IPS-15b (cell line): ENCODE data around the gene CIAO2B.

ENCODE experiments used
- H3K27me3 ChIP-seq: one replicate; pipeline ENCODE4 v1.6.1; 2013; ENCODE audit warnings: low read length; ENCODE audit not compliant: control insufficient read depth, insufficient read depth
- H3K36me3 ChIP-seq: one replicate; pipeline ENCODE4 v1.6.1; 2013; ENCODE audit warnings: low read length; ENCODE audit not compliant: control insufficient read depth, insufficient read depth
- H3K4me1 ChIP-seq: one replicate; pipeline ENCODE4 v1.6.1; 2013; ENCODE audit warnings: mild to moderate bottlenecking, low read length; ENCODE audit not compliant: control insufficient read depth, insufficient read depth
- H3K4me3 ChIP-seq: one replicate; pipeline ENCODE4 v1.5.1; 2013; ENCODE audit warnings: low read depth, low read length
- H3K9ac ChIP-seq: one replicate; pipeline ENCODE4 v1.6.1; 2013; ENCODE audit warnings: low read depth, mild to moderate bottlenecking, low read length
- H3K9me3 ChIP-seq: one replicate; pipeline ENCODE4 v1.6.1; 2013; ENCODE audit warnings: mild to moderate bottlenecking, low read length; ENCODE audit not compliant: control insufficient read depth, insufficient read depth

CIAO2B gene

DNA sequence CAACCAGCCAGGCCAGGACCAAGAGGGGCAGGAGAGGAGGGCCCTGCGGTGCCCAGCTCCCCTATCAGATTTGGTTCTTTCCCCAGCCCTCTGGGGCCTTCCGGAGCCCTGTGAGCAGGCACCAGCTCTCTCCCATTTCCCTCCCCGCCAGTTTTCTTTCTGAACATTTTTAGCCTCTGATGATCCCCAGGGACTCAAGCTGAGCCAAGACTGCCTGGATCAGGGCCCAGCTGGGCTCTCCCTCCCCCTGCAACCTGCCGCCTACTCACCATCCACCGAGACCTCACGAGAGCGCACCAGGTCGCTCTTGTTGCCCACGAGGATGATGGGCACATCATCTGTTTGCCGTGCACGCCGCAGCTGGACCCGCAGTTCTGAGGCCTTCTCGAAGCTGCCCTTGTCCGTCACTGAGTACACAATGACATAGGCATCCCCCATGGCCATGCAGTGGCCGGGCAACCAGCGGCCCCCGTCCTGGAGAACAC, 10.9 kb downstream of the CIAO2B start:
- Histone ChIP-seq H3K4me1 (peaks cover 4% of the 10 kb centered on the region), H3K27me3 (peaks cover 42% of the 10 kb centered on the region), H3K9me3 (no peaks in the 10 kb centered on the region), H3K4me3 (no peak overlapping the region), H3K36me3 (no peaks in the 10 kb centered on the region), H3K9ac (no peak overlapping the region)

DNA sequence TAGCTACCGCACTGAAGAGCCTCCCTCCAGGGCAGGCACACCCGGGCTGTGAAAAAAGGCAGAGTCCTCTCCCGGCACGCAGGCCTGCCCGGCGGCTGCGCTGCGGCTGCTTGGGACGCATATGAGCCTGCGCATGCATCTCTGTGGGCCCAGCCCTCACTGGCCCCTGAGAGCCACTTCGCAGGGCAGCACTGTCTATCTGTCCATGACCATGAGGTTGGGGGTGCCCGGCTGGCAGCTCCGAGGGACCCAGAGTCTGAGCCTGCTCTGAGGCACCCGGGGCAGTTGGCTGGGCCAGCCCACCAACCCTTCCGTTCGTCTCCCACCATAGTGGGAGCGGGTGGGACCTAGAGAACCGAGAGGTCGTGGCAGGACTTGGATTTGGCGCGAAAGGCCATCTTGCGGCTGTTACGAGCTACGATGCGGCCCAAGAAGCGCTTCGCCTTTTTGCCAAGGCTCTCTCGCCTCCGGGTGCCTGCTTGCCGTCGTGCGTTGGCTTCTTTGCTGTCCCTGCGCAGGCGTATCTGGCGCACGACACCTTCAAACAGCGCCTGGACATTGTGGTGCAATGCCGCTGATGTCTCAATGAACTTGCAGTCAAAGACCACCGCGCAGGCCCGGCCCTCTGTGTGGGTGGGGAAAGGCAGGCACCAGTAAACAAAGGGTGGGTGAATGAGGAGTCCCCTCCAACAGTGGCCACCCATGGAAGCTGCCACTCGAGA, 12.3 kb downstream of the CIAO2B start:
- Histone ChIP-seq H3K4me1 (peaks cover 3% of the 10 kb centered on the region), H3K4me3 (no peak overlapping the region), H3K36me3 (no peaks in the 10 kb centered on the region), H3K9ac (no peak overlapping the region), H3K9me3 (no peaks in the 10 kb centered on the region), H3K27me3 (peaks cover 35% of the 10 kb centered on the region)

DNA sequence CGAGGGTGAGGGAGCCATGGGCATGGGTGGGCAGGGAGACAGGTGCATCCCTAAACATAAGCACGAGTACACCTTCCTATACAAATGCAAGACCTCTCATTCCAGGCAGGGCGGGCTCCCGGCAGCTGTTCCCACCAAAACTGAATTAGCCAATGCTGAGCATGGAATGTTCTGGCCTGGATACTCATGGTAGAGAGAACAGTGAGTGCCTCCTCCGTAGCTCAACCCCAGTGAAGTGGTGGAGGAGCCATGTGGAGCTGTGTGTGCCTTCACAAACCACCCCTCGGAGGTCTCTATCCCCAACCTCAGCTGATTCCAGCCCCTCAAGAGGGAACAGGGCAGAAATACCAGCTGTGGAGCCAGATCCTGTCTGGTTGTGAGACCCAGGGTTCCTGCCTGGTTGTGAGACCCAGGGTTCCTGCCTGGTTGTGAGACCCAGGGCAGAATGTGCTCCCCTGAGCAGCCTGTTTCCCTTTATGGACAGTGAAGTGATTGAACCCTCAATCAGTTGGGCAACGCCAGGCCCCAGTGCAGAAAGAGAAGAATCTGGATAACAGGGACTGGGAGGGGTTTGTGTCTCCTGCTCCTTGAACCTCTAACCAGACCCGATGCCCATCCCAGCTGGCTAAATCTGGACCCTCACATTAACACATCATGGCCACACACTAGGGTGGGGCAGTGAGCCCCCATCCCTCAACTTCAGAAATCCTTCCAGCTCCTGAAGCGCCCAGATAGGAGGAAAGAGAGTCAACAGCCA, 13.1 kb downstream of the CIAO2B start:
- Histone ChIP-seq H3K9me3 (no peaks in the 10 kb centered on the region), H3K27me3 (peaks cover 27% of the 10 kb centered on the region), H3K4me3 (no peak overlapping the region), H3K9ac (no peak overlapping the region), H3K4me1 (peaks cover 3% of the 10 kb centered on the region), H3K36me3 (no peaks in the 10 kb centered on the region)

DNA sequence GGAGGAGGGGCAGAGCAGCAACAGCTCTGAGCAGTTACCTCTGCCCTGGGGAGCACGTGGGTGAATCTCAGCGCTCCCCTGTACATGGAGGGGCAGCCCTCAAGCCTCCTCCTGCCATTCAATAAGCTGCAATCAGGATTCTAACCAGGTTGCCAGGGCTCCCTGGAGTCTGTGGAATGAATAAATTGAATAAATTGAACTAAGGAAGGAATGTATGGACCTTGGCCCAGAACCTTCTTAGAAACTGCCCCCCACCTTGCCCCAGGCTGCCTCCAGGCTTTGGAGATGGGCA, 14.0 kb downstream of the CIAO2B start:
- H3K9me3 ChIP-seq: no peaks in the 10 kb centered on the region
- peaks cover 19% of the 10 kb centered on the region for H3K27me3 ChIP-seq
- H3K9ac ChIP-seq: no peak overlapping the region
- H3K36me3 ChIP-seq: no peaks in the 10 kb centered on the region
- H3K4me3 ChIP-seq: no peak overlapping the region
- H3K4me1 ChIP-seq: no peaks in the 10 kb centered on the region

DNA sequence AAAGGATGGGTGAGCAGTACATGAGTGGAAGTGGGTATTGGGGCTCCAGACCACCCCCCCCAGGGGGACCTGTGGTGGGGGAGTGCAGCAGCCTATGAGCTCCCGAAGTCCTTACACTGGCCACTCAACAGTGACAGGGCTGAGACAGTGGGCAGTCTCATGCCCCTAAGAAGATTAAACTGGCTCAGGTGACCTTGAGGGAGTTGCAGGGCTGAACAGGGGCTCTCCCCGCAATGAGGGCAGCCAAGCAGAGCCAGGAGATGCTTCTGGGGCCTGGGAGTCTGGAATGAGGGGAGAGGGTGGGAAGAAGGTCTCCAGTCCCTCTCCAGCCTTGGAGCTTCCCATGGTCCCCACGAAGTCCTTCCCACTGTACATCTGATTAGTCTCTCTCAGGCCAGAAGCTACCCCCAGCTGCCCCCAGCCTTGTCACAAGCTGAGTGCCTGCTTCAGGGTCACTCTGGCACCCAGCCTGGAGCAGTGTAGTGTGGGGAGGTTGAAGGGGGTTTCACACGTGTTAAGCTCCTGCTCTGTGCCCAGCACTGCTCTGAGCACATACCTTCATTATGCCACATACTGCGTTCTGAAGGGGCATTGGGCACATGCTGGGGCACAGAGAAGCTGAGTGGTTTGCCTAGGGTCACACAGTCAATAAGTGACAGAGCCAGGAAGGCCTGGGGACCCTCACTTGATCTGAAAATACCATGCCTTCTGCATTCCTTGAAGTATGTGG, 14.5 kb downstream of the CIAO2B start:
- Histone ChIP-seq H3K27me3 (peaks cover 16% of the 10 kb centered on the region), H3K36me3 (no peaks in the 10 kb centered on the region), H3K4me3 (no peak overlapping the region), H3K4me1 (no peaks in the 10 kb centered on the region), H3K9me3 (no peaks in the 10 kb centered on the region), H3K9ac (no peak overlapping the region)

DNA sequence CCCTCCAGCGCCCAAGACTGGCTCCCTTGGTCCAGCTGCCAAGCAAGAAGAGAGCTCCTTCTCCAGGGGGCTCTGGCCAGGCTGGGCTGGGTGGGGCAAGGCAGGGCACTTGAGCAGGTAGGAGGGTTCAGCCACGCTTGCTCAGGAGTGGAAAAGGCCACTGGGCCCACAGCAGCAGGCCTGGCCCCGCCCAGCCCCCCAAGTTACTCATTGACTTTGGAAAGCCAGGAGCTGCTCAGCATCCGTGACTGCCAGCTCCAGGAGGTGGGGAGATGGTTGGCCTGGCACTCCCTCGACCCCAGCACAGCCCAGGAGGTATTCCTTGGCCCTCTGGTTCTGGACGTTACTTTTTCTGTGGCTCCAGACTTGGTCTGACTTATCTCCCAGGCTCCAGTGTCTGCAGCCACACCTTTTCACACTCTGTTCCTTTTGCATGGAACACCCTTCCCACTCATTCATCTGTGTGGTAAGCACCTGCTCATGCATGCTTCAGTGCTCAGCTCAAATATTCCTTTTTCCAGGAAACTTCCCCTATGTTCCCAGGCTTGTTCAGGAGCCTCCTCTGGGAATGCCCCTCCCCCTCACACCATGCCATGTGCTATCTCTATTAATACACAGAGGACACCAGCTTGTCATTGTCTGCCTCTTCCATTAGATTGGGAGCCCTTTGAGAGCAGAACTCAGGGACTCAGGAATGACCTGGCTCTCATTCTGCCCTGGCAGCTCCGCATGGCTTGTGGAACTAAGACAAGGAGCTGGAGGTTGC, 15.2 kb downstream of the CIAO2B start, which contains the start of gene CDH16:
Gene CDH16, minus strand, starts transcription at position 83 of the 766 bp plus-strand sequence. CDS start 820 bp downstream, outside the sequence.
- H3K4me1 ChIP-seq: no peaks in the 10 kb centered on the region
- H3K4me3 ChIP-seq: no peak within 1 kb of the TSS
- peaks cover 9% of the 10 kb centered on the region for H3K27me3 ChIP-seq
- H3K9me3 ChIP-seq: no peaks in the 10 kb centered on the region
- no peak within 1 kb of the TSS for H3K9ac ChIP-seq
- H3K36me3 ChIP-seq: no peaks in the 10 kb centered on the region

DNA sequence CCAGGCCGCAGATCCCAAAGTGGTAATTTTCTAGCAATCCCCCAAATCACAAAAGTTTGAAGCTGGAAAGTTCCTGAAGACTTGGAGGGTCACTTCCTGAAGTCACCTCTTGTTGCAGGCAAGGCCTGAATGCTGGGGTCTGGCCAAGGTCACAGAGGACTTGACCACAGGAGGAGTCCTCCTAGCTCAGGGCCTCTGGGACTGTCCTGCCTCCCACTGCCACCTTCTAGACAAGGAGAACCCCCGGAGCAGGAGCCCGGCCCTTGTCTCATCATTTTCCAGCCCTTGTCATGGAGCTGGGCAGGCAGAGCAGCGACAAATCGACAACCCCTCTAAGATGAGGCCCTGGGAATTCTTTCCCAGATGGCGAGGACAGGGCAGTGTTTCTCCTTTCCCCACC, 15.8 kb downstream of the CIAO2B start:
- no peaks in the 10 kb centered on the region for H3K36me3 ChIP-seq
- H3K9ac ChIP-seq: no peak overlapping the region
- no peak overlapping the region for H3K4me3 ChIP-seq
- no peaks in the 10 kb centered on the region for H3K9me3 ChIP-seq
- H3K4me1 ChIP-seq: no peaks in the 10 kb centered on the region
- peaks cover 2% of the 10 kb centered on the region for H3K27me3 ChIP-seq

DNA sequence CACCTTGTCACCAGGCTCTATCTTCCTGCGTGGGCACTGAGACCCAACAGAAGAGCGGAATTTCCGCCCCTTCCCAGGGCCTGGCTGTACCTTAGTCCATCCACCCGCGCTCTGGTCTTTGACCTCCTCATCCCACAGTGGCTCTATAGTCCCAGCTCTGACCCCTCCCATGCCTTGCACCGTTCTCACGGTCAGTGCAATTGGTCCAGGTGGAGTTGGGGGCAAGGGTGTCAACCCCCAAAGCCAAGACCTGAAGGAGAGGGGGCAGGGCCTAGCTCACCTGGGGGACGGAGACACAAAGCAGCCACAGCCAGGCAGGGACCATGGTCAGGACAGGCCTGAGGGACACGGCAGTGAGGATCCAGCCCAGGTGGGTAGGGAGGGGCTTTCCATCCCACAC, 16.5 kb downstream of the CIAO2B start:
- no peaks in the 10 kb centered on the region for H3K27me3 ChIP-seq
- H3K9me3 ChIP-seq: no peaks in the 10 kb centered on the region
- no peak overlapping the region for H3K9ac ChIP-seq
- no peaks in the 10 kb centered on the region for H3K4me1 ChIP-seq
- H3K36me3 ChIP-seq: no peaks in the 10 kb centered on the region
- H3K4me3 ChIP-seq: no peak overlapping the region

DNA sequence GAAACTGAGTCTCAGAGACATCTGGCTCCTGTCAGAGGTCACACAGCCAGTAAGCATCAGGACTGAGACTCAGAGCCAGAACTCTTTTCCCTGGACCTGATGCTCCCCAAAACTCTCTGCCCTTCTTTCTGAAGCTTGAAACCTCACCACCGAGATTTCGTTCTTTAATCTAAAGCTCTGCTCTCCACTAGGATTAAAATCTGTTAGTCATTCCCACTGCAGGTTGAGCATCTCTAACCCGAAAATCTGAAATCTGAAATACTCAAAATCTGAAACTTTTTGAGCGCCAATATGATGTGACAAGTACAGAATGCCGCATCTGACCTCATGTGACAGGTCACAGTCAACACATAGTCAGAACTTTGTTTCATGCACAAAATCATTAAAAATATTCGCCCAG, 17.7 kb downstream of the CIAO2B start:
- no peaks in the 10 kb centered on the region for H3K36me3 ChIP-seq
- no peak overlapping the region for H3K9ac ChIP-seq
- H3K4me1 ChIP-seq: no peaks in the 10 kb centered on the region
- no peak overlapping the region for H3K4me3 ChIP-seq
- H3K27me3 ChIP-seq: no peaks in the 10 kb centered on the region
- H3K9me3 ChIP-seq: no peaks in the 10 kb centered on the region

DNA sequence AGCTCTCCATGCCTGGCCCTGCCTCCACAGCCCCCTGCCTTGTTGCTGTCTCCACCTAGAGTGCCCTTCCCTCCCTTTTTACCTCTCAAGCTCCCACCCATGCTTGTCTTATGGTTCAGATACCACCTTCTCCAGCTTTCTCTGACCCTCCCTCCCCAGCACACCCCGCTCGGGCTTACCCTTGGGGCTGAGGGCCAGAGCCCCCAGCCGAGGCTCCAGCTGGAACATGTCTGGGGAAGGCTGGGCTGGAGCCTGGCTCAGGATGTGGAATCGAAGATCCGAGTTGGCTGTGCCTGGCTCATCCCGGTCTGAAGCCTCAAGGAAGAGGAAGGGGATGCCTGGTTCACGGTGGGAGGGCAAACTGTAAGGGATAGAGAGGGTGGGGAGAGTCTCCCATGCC, 19.2 kb downstream of the CIAO2B start:
- no peak overlapping the region for H3K4me3 ChIP-seq
- no peak overlapping the region for H3K9ac ChIP-seq
- H3K4me1 ChIP-seq: no peaks in the 10 kb centered on the region
- no peaks in the 10 kb centered on the region for H3K27me3 ChIP-seq
- no peaks in the 10 kb centered on the region for H3K36me3 ChIP-seq
- no peaks in the 10 kb centered on the region for H3K9me3 ChIP-seq

DNA sequence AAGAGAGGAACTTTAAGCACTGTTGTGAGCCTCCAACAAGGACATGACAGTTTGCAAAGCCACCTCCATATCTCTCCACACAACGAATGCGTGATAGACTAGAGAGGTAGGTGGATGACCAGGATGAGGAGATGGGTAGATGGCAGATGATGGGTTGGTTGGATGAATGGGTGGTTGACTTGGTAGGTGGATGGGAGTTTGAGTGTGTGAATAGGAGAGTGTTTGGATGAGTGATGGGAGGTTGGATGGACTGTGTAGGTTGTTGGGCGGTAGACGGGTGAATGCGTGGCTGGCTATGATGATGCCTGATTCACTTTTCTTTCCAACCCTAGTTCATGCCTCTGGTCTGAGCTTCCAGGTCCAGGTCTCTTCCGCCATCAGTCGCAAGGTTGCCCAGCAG, 19.7 kb downstream of the CIAO2B start:
- H3K36me3 ChIP-seq: no peaks in the 10 kb centered on the region
- H3K27me3 ChIP-seq: no peaks in the 10 kb centered on the region
- H3K4me1 ChIP-seq: no peaks in the 10 kb centered on the region
- no peaks in the 10 kb centered on the region for H3K9me3 ChIP-seq
- H3K9ac ChIP-seq: no peak overlapping the region
- H3K4me3 ChIP-seq: no peak overlapping the region
